ENCODE measurements around the gene DUXB. TPM values are rescaled to one million over a fixed set of nuclear protein-coding genes. Genes with fewer than 3 reads are reported as not detected.

DUXB gene
- total and polyA plus RNA-seq, 2 donors (not counting 3 experiments of a cell fraction or from before 2014, with no cell fraction given) = not detected

DNA sequence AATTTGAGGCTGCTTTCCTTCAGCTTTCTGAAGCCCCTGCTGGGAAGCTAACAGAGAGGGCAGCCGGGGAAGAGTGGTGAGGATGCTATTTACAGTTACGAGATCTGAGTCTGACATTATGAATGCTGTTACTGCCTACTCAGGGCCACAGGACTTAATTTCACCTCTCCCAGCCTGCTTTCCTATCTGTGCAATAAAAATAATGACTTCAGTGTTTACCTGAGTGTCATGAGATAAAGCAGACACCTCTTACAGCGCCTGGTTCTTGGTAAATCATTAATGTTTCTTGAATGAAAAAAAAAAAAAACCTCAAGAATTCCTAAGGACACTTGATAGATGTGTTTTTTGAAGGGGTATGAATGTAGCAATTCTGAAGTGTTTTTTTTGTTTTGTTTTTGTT lies 49.3 kb upstream of the DUXB start:
- DNase-seq (ENCODE audit: low read depth, low spot score) = no peak
- BruUV-seq (replicated peaks) = no TSS peak
- intact Hi-C loops (cut with micrococcal nuclease) (no loop called here), dilution Hi-C loops (cut with MboI; ENCODE audit: extremely low pct_ligation_motif_present, low sequenced_read_pairs) (no loop called here)
- Histone ChIP-seq H3K27me3 (ENCODE audit: control insufficient read depth in 2 of 2, insufficient read depth in 2 of 2, low read length in 2 of 2) (peaks cover 0 to 2% of the 10 kb centered on the region in 2 experiments), H3K4me3 (replicated peaks in 1 of 3; ENCODE audit: insufficient read depth in 1 of 3, low read depth in 1 of 3, low read length in 3 of 3) (no peak overlapping the region), H4K20me1 (replicated peaks; ENCODE audit: control insufficient read depth, extremely low read depth, insufficient read depth, low read length) (no peaks in the 10 kb centered on the region), H3K9ac (replicated peaks; ENCODE audit: extremely low read depth, insufficient read depth, low read length) (no peak overlapping the region), H3K27ac (ENCODE audit: insufficient read depth, low read depth, low read length) (no peak overlapping the region), H2AFZ (ENCODE audit: low read depth, low read length) (no peak overlapping the region), H3K36me3 (ENCODE audit: control insufficient read depth in 2 of 2, extremely low read depth in 1 of 2, insufficient read depth in 2 of 2, low read length in 2 of 2) (no peaks in the 10 kb centered on the region), H3K79me2 (ENCODE audit: control insufficient read depth, insufficient read depth, low read length) (no peaks in the 10 kb centered on the region), H3K9me3 (replicated peaks; ENCODE audit: control insufficient read depth, insufficient read depth, low read length) (no peaks in the 10 kb centered on the region), H3K4me1 (ENCODE audit: control insufficient read depth, extremely low read depth, insufficient read depth, low read length) (no peaks in the 10 kb centered on the region), H3K9me1 (replicated peaks; ENCODE audit: control insufficient read depth, extremely low read depth, insufficient read depth, low read length) (no peaks in the 10 kb centered on the region), H3K4me2 (ENCODE audit: insufficient read depth, low read length) (no peak overlapping the region)
- no peak for FAIRE-seq
- TF ChIP-seq JUN (IDR thresholded peaks at IDR 0.05; ENCODE audit: borderline replicate concordance, insufficient read depth, insufficient read length, low read depth) = no peak
- TF ChIP-seq EZH2 (IDR thresholded peaks at IDR 0.05; ENCODE audit: borderline replicate concordance, low read depth, low read length, severe bottlenecking) = no peak
- TF ChIP-seq POLR2AphosphoS5 (IDR thresholded peaks at IDR 0.05; ENCODE audit: insufficient read depth, low read depth, low read length) = no peak
- TF ChIP-seq FOS (IDR thresholded peaks at IDR 0.05; ENCODE audit: borderline replicate concordance, insufficient read depth, low read length) = no peak
- TF ChIP-seq, protein P1, sequence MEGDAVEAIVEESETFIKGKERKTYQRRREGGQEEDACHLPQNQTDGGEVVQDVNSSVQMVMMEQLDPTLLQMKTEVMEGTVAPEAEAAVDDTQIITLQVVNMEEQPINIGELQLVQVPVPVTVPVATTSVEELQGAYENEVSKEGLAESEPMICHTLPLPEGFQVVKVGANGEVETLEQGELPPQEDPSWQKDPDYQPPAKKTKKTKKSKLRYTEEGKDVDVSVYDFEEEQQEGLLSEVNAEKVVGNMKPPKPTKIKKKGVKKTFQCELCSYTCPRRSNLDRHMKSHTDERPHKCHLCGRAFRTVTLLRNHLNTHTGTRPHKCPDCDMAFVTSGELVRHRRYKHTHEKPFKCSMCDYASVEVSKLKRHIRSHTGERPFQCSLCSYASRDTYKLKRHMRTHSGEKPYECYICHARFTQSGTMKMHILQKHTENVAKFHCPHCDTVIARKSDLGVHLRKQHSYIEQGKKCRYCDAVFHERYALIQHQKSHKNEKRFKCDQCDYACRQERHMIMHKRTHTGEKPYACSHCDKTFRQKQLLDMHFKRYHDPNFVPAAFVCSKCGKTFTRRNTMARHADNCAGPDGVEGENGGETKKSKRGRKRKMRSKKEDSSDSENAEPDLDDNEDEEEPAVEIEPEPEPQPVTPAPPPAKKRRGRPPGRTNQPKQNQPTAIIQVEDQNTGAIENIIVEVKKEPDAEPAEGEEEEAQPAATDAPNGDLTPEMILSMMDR (IDR thresholded peaks at IDR 0.05; ENCODE audit: extremely low read depth in 1 of 2, insufficient read depth in 1 of 2, low read depth in 1 of 2, low read length in 2 of 2) = no peak
- TF ChIP-seq POLR2A (IDR thresholded peaks at IDR 0.05; ENCODE audit: low read depth, low read length) = no peak
- no peak for TF ChIP-seq GATA2 (IDR thresholded peaks at IDR 0.05; ENCODE audit: insufficient read depth, insufficient read length, low read depth, low read length)
- TF ChIP-seq, protein P2, sequence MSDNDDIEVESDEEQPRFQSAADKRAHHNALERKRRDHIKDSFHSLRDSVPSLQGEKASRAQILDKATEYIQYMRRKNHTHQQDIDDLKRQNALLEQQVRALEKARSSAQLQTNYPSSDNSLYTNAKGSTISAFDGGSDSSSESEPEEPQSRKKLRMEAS (IDR thresholded peaks at IDR 0.05; ENCODE audit: insufficient read depth, insufficient read length) = no peak
- no peak for TF ChIP-seq MYC (IDR thresholded peaks at IDR 0.05; ENCODE audit: low read depth, low read length)
- ChIA-PET CTCF (no interaction called here), POLR2A (interaction anchor here (0.7 kb wide), 1 partner anchor 1735 kb away, joined by 3 read pairs; no protein-coding TSS in a partner anchor)
